SK-N-SH (cell line): ENCODE results near the gene H6PD. TPM values are rescaled to one million over a fixed set of nuclear protein-coding genes. Genes with fewer than 3 reads are reported as not detected.

Experiments used
- CTCF ChIA-PET: fragments of 300-600, 350-600 bp; formaldehyde crosslinking; extraction: SDS; loops from one replicate; lab custom pipeline; 2021; lab: Yijun Ruan, JAX
- POLR2A ChIA-PET: fragments of 350-600 bp; sonication (Branson Sonifier 250); formaldehyde crosslinking; extraction: SDS; loops from one replicate; lab custom pipeline; 2020; ENCODE audit warnings: antibody characterized with exemption, inconsistent platforms; lab: Yijun Ruan, JAX
- DNase-seq: peaks from one replicate; pipeline ENCODE4 v3.0.0; 2012
- H2AFZ ChIP-seq: fragments of 200-600 bp; sonication (generic); 2 replicates; pipeline ENCODE4 v1.8.1; 2016; ENCODE audit warnings: antibody characterized with exemption, mild to moderate bottlenecking, low read depth
- H3F3A ChIP-seq: fragments of 200-600 bp; sonication (generic); replicated peaks from 2 replicates; pipeline ENCODE3; 2016; ENCODE audit warnings: antibody characterized with exemption, mild to moderate bottlenecking; ENCODE audit not compliant: insufficient read depth
- H3K27ac ChIP-seq, 2 experiments: fragments of 200-500 bp in 1 of 2; fragments of 200-600 bp in 1 of 2; sonication (Bioruptor generic) in 1 of 2; sonication (generic), shearing (Covaris generic) in 1 of 2; 2 replicates each; pipeline versions ENCODE4 v1.5.1 to v1.6.1; 2014 to 2016; ENCODE audit warnings: low read depth in 2 of 2, inconsistent platforms in 1 of 2, low read length in 1 of 2, mild to moderate bottlenecking in 1 of 2, mixed read lengths in 1 of 2
- H3K27me3 ChIP-seq: fragments of 200-600 bp; sonication (generic), shearing (Covaris generic); 2 replicates; pipeline ENCODE4 v1.6.1; 2016; ENCODE audit warnings: mixed run types; ENCODE audit not compliant: insufficient read depth
- H3K36me3 ChIP-seq, 2 experiments: fragments of 200-500 bp in 1 of 2; fragments of 200-600 bp in 1 of 2; sonication (Bioruptor generic) in 1 of 2; sonication (generic) in 1 of 2; replicated peaks in 1 of 2; 2 replicates each; pipeline versions ENCODE3 to v1.5.1; 2014 to 2016; ENCODE audit warnings: low read length in 1 of 2, mild to moderate bottlenecking in 1 of 2; ENCODE audit not compliant: insufficient read depth in 2 of 2, control insufficient read depth in 1 of 2
- H3K4me1 ChIP-seq, 2 experiments: fragments of 200-500 bp in 1 of 2; fragments of 200-600 bp in 1 of 2; sonication (Bioruptor generic) in 1 of 2; sonication (generic), shearing (Covaris generic) in 1 of 2; 2 replicates each; pipeline versions ENCODE4 v1.5.1 to v1.6.1; 2014 to 2016; ENCODE audit warnings: low read depth in 1 of 2, low read length in 1 of 2, mixed run types in 1 of 2; ENCODE audit not compliant: insufficient read depth in 2 of 2, control insufficient read depth in 1 of 2
- H3K4me2 ChIP-seq: fragments of 200-600 bp; sonication (generic), shearing (Covaris generic); 2 replicates; pipeline ENCODE4 v1.6.1; 2017; ENCODE audit warnings: mixed run types
- H3K4me3 ChIP-seq, 2 experiments: fragments of 200-500 bp in 1 of 2; fragments of 200-600 bp in 1 of 2; sonication (Bioruptor generic) in 1 of 2; sonication (generic), shearing (Covaris generic) in 1 of 2; 2 replicates each; pipeline versions ENCODE4 v1.5.1 to v1.8.1; 2014 to 2016; ENCODE audit warnings: low read depth in 2 of 2, inconsistent platforms in 1 of 2, low read length in 1 of 2, mild to moderate bottlenecking in 1 of 2, mixed read lengths in 1 of 2, moderate library complexity in 1 of 2
- H3K79me2 ChIP-seq: fragments of 200-600 bp; sonication (generic); 2 replicates; pipeline ENCODE4 v1.8.1; 2017; ENCODE audit warnings: mild to moderate bottlenecking; ENCODE audit not compliant: insufficient read depth
- H3K9ac ChIP-seq: fragments of 200-600 bp; sonication (generic); 2 replicates; pipeline ENCODE4 v1.6.1; 2017; ENCODE audit warnings: mixed run types
- H3K9me2 ChIP-seq: fragments of 200-600 bp; sonication (generic); 2 replicates; pipeline ENCODE4 v1.6.1; 2017; ENCODE audit warnings: mixed run types
- H3K9me3 ChIP-seq: fragments of 200-600 bp; sonication (generic); 2 replicates; pipeline ENCODE4 v1.6.1; 2017; ENCODE audit warnings: mixed run types, mild to moderate bottlenecking, moderate library complexity
- H4K20me1 ChIP-seq: fragments of 200-600 bp; sonication (generic); 2 replicates; pipeline ENCODE4 v1.6.1; 2017; ENCODE audit warnings: mild to moderate bottlenecking, mixed run types; ENCODE audit not compliant: insufficient read depth
- CHD2 ChIP-seq: fragments of 150-350 bp; IDR thresholded peaks from 2 replicates; pipeline ENCODE4 v1.6.1; 2018; ENCODE audit warnings: low read length; ENCODE audit not compliant: partially characterized antibody
- ELF1 ChIP-seq: IDR thresholded peaks from 2 replicates; pipeline ENCODE4 v1.4.0; 2012
- EZH2phosphoT487 ChIP-seq: fragments of 200-600 bp; sonication (generic); IDR thresholded peaks from 2 replicates; pipeline ENCODE4 v1.6.1; 2017; ENCODE audit warnings: low read depth, mixed run types, mild to moderate bottlenecking, antibody characterized with exemption, moderate library complexity, borderline replicate concordance
- GABPA ChIP-seq: IDR thresholded peaks from 2 replicates; pipeline ENCODE4 v1.4.0; 2012; ENCODE audit warnings: low read depth, mild to moderate bottlenecking
- MEF2A ChIP-seq: IDR thresholded peaks from 2 replicates; pipeline ENCODE4 v1.4.0; 2012; ENCODE audit warnings: low read depth, borderline replicate concordance
- POLR2AphosphoS5 ChIP-seq: IDR thresholded peaks from 2 replicates; pipeline ENCODE4 v1.6.1; 2012; ENCODE audit warnings: low read depth, low read length
- RCOR1 ChIP-seq: fragments of 150-350 bp; IDR thresholded peaks from 2 replicates; pipeline ENCODE4 v1.6.1; 2017; ENCODE audit warnings: antibody characterized with exemption, low read length
- RXRA ChIP-seq: IDR thresholded peaks from 2 replicates; pipeline ENCODE4 v1.4.0; 2012; ENCODE audit warnings: low read depth, mild to moderate bottlenecking, borderline replicate concordance
- TAF1 ChIP-seq: IDR thresholded peaks from 2 replicates; pipeline ENCODE4 v1.6.1; 2012; ENCODE audit warnings: low read depth, mild to moderate bottlenecking, low read length, moderate library complexity, borderline replicate concordance
- TCF12 ChIP-seq: IDR thresholded peaks from 2 replicates; pipeline ENCODE4 v1.4.0; 2012
- WGBS: methylation state at CpG from one replicate; pipeline ENCODE4 v1.1.6; 2017; ENCODE audit warnings: low lambda C conversion rate; 5-methylcytosine and 5-hydroxymethylcytosine counted together
- polyA plus RNA-seq, 3 experiments: library from polyadenylated mRNA; depleted of rRNA; stranded (reverse); fragments of >200 nt; gene quantifications; 2 replicates each; pipeline ENCODE4 v1.2.3, GENCODE V29; 2012
- TF ChIP-seq, protein P1 (sequence below): IDR thresholded peaks from 2 replicates; pipeline ENCODE4 v1.6.1; 2012; ENCODE audit warnings: mild to moderate bottlenecking, low read depth, low read length, moderate library complexity
- TF ChIP-seq, protein P2 (sequence below): fragments of 150-350 bp; IDR thresholded peaks from 2 replicates; pipeline ENCODE4 v1.6.1; 2017; ENCODE audit warnings: antibody characterized with exemption, low read length, low read depth, borderline replicate concordance
- TF ChIP-seq, protein P3 (sequence below): IDR thresholded peaks from 2 replicates; pipeline ENCODE4; 2012
- TF ChIP-seq, protein P4 (sequence below): fragments of 150-350 bp; IDR thresholded peaks from 2 replicates; pipeline ENCODE4 v1.6.1; 2016; ENCODE audit warnings: mild to moderate bottlenecking, low read depth, low read length

H6PD gene
- polyA plus RNA-seq, 1 of the 3 experiments (the other 2 are of a cell fraction) = 19.1 TPM

DNA sequence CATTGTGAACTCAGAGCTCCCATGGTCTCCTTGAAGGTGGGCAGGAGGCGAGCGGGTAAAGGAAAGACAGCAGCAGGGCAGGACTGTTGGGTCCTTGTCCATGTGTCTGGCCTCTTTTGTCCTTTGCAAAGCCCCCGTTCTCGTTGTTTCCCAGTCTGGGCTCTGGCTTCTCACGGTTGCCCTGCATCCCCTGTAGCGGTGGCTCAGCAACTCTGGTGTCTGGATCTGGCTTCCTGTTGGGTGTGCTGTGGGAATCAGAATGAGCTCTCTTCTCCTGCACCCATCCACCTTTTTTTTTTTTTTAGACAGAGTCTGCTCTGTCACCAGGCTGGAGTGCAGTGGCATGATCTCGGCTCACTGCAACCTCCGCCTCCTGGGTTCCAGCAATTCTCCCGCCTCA is 11.1 kb downstream of the H6PD start:
- Histone ChIP-seq H3K9me3 (no peaks in the 10 kb centered on the region), H3F3A (no peaks in the 10 kb centered on the region), H3K9me2 (no peaks in the 10 kb centered on the region), H3K27me3 (no peaks in the 10 kb centered on the region), H3K79me2 (no peaks in the 10 kb centered on the region), H3K36me3 (peaks cover 0 to 25% of the 10 kb centered on the region in 2 experiments), H4K20me1 (no peaks in the 10 kb centered on the region; the same call in 1 of the 2 replicates), H2AFZ (no peak overlapping the region), H3K4me3 (no peak overlapping the region), H3K27ac (no peak overlapping the region), H3K4me2 (no peak overlapping the region), H3K4me1 (peaks cover 0 to 3% of the 10 kb centered on the region in 2 experiments; a peak in 1 of 4 replicates), H3K9ac (no peak overlapping the region)
- ChIA-PET CTCF (interaction anchor here (1.3 to 2.8 kb wide), 4 partner anchors 11 to 246 kb away, joined by 4 to 15 read pairs (median 6); partner anchors contain the start of gene H6PD), POLR2A (no interaction called here)
- WGBS = 98% methylated on average over 7 of the region's 9 CpGs
- no peak for DNase-seq
- TF ChIP-seq, protein P1, sequence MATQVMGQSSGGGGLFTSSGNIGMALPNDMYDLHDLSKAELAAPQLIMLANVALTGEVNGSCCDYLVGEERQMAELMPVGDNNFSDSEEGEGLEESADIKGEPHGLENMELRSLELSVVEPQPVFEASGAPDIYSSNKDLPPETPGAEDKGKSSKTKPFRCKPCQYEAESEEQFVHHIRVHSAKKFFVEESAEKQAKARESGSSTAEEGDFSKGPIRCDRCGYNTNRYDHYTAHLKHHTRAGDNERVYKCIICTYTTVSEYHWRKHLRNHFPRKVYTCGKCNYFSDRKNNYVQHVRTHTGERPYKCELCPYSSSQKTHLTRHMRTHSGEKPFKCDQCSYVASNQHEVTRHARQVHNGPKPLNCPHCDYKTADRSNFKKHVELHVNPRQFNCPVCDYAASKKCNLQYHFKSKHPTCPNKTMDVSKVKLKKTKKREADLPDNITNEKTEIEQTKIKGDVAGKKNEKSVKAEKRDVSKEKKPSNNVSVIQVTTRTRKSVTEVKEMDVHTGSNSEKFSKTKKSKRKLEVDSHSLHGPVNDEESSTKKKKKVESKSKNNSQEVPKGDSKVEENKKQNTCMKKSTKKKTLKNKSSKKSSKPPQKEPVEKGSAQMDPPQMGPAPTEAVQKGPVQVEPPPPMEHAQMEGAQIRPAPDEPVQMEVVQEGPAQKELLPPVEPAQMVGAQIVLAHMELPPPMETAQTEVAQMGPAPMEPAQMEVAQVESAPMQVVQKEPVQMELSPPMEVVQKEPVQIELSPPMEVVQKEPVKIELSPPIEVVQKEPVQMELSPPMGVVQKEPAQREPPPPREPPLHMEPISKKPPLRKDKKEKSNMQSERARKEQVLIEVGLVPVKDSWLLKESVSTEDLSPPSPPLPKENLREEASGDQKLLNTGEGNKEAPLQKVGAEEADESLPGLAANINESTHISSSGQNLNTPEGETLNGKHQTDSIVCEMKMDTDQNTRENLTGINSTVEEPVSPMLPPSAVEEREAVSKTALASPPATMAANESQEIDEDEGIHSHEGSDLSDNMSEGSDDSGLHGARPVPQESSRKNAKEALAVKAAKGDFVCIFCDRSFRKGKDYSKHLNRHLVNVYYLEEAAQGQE = no peak
- TF ChIP-seq POLR2AphosphoS5 (no peak), RXRA (no peak), TAF1 (no peak), EZH2phosphoT487 (no peak), GABPA (no peak), TCF12 (no peak), MEF2A (no peak), ELF1 (no peak), RCOR1 (no peak), CHD2 (no peak)
- TF ChIP-seq, protein P2, sequence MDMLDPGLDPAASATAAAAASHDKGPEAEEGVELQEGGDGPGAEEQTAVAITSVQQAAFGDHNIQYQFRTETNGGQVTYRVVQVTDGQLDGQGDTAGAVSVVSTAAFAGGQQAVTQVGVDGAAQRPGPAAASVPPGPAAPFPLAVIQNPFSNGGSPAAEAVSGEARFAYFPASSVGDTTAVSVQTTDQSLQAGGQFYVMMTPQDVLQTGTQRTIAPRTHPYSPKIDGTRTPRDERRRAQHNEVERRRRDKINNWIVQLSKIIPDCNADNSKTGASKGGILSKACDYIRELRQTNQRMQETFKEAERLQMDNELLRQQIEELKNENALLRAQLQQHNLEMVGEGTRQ = no peak
- TF ChIP-seq, protein P3, sequence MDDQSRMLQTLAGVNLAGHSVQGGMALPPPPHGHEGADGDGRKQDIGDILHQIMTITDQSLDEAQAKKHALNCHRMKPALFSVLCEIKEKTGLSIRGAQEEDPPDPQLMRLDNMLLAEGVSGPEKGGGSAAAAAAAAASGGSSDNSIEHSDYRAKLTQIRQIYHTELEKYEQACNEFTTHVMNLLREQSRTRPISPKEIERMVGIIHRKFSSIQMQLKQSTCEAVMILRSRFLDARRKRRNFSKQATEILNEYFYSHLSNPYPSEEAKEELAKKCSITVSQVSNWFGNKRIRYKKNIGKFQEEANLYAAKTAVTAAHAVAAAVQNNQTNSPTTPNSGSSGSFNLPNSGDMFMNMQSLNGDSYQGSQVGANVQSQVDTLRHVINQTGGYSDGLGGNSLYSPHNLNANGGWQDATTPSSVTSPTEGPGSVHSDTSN = no peak
- TF ChIP-seq, protein P4, sequence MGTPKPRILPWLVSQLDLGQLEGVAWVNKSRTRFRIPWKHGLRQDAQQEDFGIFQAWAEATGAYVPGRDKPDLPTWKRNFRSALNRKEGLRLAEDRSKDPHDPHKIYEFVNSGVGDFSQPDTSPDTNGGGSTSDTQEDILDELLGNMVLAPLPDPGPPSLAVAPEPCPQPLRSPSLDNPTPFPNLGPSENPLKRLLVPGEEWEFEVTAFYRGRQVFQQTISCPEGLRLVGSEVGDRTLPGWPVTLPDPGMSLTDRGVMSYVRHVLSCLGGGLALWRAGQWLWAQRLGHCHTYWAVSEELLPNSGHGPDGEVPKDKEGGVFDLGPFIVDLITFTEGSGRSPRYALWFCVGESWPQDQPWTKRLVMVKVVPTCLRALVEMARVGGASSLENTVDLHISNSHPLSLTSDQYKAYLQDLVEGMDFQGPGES = no peak
